Thoracic aorta (tissue), 2 donors: ENCODE data around the gene RPS6KA4. TPM values are rescaled to one million over a fixed set of nuclear protein-coding genes. Genes with fewer than 3 reads are reported as not detected.

Source experiments
- ATAC-seq: fragments of 150-250 bp; one replicate; pipeline ENCODE4 v1.8.0; 2017; ENCODE audit warnings: low read depth; ENCODE audit not compliant: insufficient number of reproducible peaks, low FRiP score
- DNase-seq: peaks from one replicate; pipeline ENCODE4 v3.0.0-alpha.2; 2020; ENCODE audit warnings: low spot score
- H3K27ac ChIP-seq, 2 donors: fragments of 200-600 bp; sonication (generic); 1 replicate in 1 of 2; 2 replicates in 1 of 2; pipeline ENCODE4 v1.5.1; 2016; ENCODE audit warnings: mild to moderate bottlenecking in 2 of 2, moderate library complexity in 2 of 2
- H3K27me3 ChIP-seq: fragments of 200-600 bp; sonication (generic); replicated peaks from 2 replicates; pipeline ENCODE4 v1.6.0; 2016; ENCODE audit warnings: mild to moderate bottlenecking; ENCODE audit not compliant: insufficient read depth
- H3K36me3 ChIP-seq: fragments of 200-600 bp; sonication (generic); one replicate; pipeline ENCODE4 v1.5.1; 2016
- H3K4me1 ChIP-seq, 2 donors: fragments of 200-600 bp; sonication (generic); 1 replicate in 1 of 2; 2 replicates in 1 of 2; pipeline versions ENCODE4 v1.5.1 to v1.6.0; 2016; ENCODE audit warnings: low read depth in 2 of 2, mild to moderate bottlenecking in 1 of 2; ENCODE audit not compliant: control insufficient read depth in 1 of 2
- H3K4me3 ChIP-seq: fragments of 200-600 bp; sonication (generic); 2 replicates; pipeline ENCODE4 v1.5.1; 2016; ENCODE audit warnings: mild to moderate bottlenecking
- H3K9me3 ChIP-seq: fragments of 200-600 bp; sonication (generic); 2 replicates; pipeline ENCODE4 v1.5.1; 2016
- CTCF ChIP-seq: fragments of 200-600 bp; sonication (generic); IDR thresholded peaks from one replicate; pipeline ENCODE4 v1.5.1; 2019; ENCODE audit warnings: antibody characterized with exemption
- total RNA-seq, 2 donors: library from RNA; depleted of rRNA; stranded (reverse); fragments of >200 nt; gene quantifications; one replicate each; pipeline versions ENCODE4 v1.1.0 to v1.2.3, GENCODE V29; 2016

Gene RPS6KA4
- total RNA-seq, 2 donors from 2014 or later = 42.5 to 50.0 TPM

GRCh38 chr11:64352099-64352994 lies 6.6 kb upstream of the RPS6KA4 start:
- DNase-seq (no peak), ATAC-seq (no peak)
- Histone ChIP-seq H3K27ac (no peak overlapping the region), H3K9me3 (no peaks in the 10 kb centered on the region), H3K27me3 (no peaks in the 10 kb centered on the region), H3K4me3 (no peak overlapping the region), H3K4me1 (peaks cover 5 to 10% of the 10 kb centered on the region in 2 donors), H3K36me3 (no peaks in the 10 kb centered on the region)
- no peak for TF ChIP-seq CTCF

GRCh38 chr11:64352995-64353714 lies 5.8 kb upstream of the RPS6KA4 start:
- Histone ChIP-seq H3K36me3 (no peaks in the 10 kb centered on the region), H3K4me1 (peaks cover 12 to 18% of the 10 kb centered on the region in 2 donors), H3K9me3 (no peaks in the 10 kb centered on the region), H3K27me3 (no peaks in the 10 kb centered on the region), H3K4me3 (no peak overlapping the region), H3K27ac (no peak overlapping the region)
- no peak for ATAC-seq
- no peak for DNase-seq
- no peak for TF ChIP-seq CTCF

- DNase-seq (no peak), ATAC-seq (no peak)
- no peaks in the 10 kb centered on the region for H3K9me3 ChIP-seq
- TF ChIP-seq CTCF = no peak
- no peak overlapping the region for H3K4me3 ChIP-seq
- no peaks in the 10 kb centered on the region for H3K27me3 ChIP-seq
- H3K36me3 ChIP-seq = no peaks in the 10 kb centered on the region
- no peak overlapping the region for H3K27ac ChIP-seq
- peaks cover 16 to 24% of the 10 kb centered on the region in 2 donors for H3K4me1 ChIP-seq
These were observed 5.1 kb upstream of the RPS6KA4 start for GRCh38 chr11:64353715-64354506.

GRCh38 chr11:64355078-64355940 lies 3.7 kb upstream of the RPS6KA4 start:
- peaks cover 26 to 34% of the 10 kb centered on the region in 2 donors for H3K4me1 ChIP-seq
- peak overlapping the region; percentile 70 for H3K4me3 ChIP-seq
- ATAC-seq (no peak), DNase-seq (peak; percentile 51)
- no peaks in the 10 kb centered on the region for H3K27me3 ChIP-seq
- peaks cover under 1% of the 10 kb centered on the region for H3K36me3 ChIP-seq
- no peaks in the 10 kb centered on the region for H3K9me3 ChIP-seq
- H3K27ac ChIP-seq = no peak overlapping the region
- peak; percentile 56 for TF ChIP-seq CTCF
